Right atrium auricular region (tissue), 2 donors: ENCODE data around the gene SCP2. TPM values are rescaled to one million over a fixed set of nuclear protein-coding genes. Genes with fewer than 3 reads are reported as not detected.

Experiments
- DNase-seq: peaks from one replicate; pipeline ENCODE4 v3.0.0-alpha.2; 2019; ENCODE audit warnings: low spot score
- H3K27ac ChIP-seq, 2 donors: fragments of 200-600 bp; sonication (generic); 1 replicate in 1 of 2; 2 replicates in 1 of 2; pipeline ENCODE4 v1.5.1; 2016 to 2019
- H3K27me3 ChIP-seq, 2 donors: fragments of 200-600 bp; sonication (generic); one replicate each; pipeline versions ENCODE4 v1.5.1 to v1.6.0; 2017 to 2019
- H3K36me3 ChIP-seq: fragments of 200-600 bp; sonication (generic); one replicate; pipeline ENCODE4 v1.5.1; 2016
- H3K4me1 ChIP-seq, 2 donors: fragments of 200-600 bp; sonication (generic); one replicate each; pipeline versions ENCODE4 v1.5.1 to v1.6.0; 2017 to 2019
- H3K4me3 ChIP-seq, 2 donors: fragments of 200-600 bp; sonication (generic); 1 replicate in 1 of 2; 2 replicates in 1 of 2; pipeline ENCODE4 v1.5.1; 2017 to 2019; ENCODE audit warnings: mild to moderate bottlenecking in 1 of 2, moderate library complexity in 1 of 2
- H3K9me3 ChIP-seq, 2 donors: fragments of 200-600 bp; sonication (generic); one replicate each; pipeline ENCODE4 v1.5.1; 2019
- total RNA-seq, 2 donors: library from RNA; depleted of rRNA; stranded (reverse); fragments of >200 nt; gene quantifications; one replicate each; pipeline ENCODE4 v1.1.0, GENCODE V29; 2016
- TF ChIP-seq, protein P1 (sequence below), 2 donors: fragments of 200-600 bp; sonication (generic); IDR thresholded peaks; one replicate each; pipeline ENCODE4 v1.5.1; 2019; ENCODE audit warnings: antibody characterized with exemption in 2 of 2

Gene SCP2
- total RNA-seq, 2 donors from 2014 or later = 67.1 to 163 TPM

DNA sequence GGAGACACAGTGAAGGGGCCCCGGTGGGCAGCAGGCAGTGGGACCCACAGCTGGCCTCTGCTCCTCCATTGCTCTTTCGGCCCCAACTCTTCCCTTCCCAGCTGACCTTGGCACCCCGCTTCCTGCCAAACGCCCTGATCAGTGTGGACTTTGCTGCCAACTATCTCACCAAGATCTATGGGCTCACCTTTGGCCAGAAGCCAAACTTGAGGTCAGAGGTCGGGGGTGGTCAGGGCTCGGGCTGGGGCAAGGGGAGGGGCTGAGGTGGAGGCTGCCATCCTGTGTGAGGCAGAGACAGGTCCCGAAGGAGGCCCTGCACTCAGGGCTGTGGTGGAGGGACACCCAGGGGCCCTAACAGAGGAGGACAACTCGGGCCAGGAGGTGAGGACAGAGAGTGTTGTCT is 148.7 kb downstream of the SCP2 start:
- Histone ChIP-seq H3K27me3 (no peaks in the 10 kb centered on the region), H3K4me3 (no peak overlapping the region), H3K9me3 (no peaks in the 10 kb centered on the region), H3K4me1 (no peaks in the 10 kb centered on the region), H3K36me3 (peaks cover 4% of the 10 kb centered on the region), H3K27ac (no peak overlapping the region)
- TF ChIP-seq, protein P1, sequence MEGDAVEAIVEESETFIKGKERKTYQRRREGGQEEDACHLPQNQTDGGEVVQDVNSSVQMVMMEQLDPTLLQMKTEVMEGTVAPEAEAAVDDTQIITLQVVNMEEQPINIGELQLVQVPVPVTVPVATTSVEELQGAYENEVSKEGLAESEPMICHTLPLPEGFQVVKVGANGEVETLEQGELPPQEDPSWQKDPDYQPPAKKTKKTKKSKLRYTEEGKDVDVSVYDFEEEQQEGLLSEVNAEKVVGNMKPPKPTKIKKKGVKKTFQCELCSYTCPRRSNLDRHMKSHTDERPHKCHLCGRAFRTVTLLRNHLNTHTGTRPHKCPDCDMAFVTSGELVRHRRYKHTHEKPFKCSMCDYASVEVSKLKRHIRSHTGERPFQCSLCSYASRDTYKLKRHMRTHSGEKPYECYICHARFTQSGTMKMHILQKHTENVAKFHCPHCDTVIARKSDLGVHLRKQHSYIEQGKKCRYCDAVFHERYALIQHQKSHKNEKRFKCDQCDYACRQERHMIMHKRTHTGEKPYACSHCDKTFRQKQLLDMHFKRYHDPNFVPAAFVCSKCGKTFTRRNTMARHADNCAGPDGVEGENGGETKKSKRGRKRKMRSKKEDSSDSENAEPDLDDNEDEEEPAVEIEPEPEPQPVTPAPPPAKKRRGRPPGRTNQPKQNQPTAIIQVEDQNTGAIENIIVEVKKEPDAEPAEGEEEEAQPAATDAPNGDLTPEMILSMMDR (IDR thresholded peaks at IDR 0.05) = no peak
- DNase-seq = no peak

DNA sequence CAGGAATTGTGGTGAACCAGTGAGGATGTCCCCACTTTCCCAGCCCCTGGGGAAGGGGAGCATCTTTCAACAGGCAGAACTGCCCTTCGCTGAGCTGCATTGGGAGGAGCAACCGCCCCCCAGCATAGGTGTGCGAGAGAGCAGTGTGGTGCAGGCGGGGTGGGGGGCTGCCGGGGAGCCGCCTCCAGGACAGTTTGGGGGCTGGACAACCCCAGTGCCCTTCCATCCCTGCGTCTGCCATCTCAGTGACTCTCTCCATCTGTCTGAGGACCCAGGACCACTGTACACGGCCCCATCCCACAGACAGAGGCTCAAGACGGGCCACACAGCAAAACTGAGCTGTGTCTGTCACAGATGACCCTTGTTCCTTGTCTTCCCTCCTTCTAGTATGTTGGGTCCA is 149.1 kb downstream of the SCP2 start:
- H3K27ac ChIP-seq = no peak overlapping the region
- no peaks in the 10 kb centered on the region for H3K4me1 ChIP-seq
- H3K9me3 ChIP-seq = no peaks in the 10 kb centered on the region
- H3K4me3 ChIP-seq = no peak overlapping the region
- peaks cover 8% of the 10 kb centered on the region for H3K36me3 ChIP-seq
- no peaks in the 10 kb centered on the region for H3K27me3 ChIP-seq
- DNase-seq = no peak
- TF ChIP-seq, protein P1 (IDR thresholded peaks at IDR 0.05) = no peak

DNA sequence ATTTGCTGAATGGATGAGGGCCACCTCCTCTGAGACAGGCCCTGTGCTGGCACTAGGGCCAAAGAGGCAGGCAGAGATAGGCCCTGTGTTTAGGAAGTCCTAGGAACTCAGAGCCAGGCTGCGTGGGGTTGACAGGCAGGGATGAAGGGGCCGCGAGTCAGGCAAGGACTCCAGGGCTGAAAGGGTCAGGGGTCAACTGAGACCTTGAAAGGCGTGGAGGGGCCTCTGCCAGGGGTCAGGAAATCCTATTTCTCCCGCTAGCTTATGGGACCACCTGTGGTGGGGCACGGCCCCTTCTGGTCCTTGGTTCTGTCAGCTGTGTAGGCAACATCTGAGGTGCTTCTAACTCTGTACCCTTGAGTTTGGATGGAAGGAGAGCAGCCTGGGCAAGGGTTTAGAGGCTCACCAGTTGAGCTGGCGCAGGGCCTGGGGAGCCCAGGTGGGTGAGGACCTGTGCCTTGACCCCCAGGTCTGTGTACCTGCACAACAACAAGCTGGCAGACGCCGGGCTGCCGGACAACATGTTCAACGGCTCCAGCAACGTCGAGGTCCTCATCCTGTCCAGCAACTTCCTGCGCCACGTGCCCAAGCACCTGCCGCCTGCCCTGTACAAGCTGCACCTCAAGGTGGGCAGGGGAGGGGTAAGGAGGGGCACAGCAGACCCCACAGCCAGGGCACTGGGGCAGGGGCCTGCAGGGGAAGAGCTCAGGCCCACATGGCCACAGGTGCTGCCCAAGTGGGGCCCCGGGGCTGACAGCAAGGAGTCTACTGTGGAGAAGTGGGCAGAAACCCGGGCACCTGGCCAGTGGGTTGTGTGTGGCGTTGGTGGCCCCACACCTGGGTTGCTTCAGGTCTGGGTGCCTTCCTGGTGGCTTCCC is 149.9 kb downstream of the SCP2 start:
- Histone ChIP-seq H3K9me3 (no peaks in the 10 kb centered on the region), H3K4me3 (no peak overlapping the region), H3K4me1 (no peaks in the 10 kb centered on the region), H3K27ac (no peak overlapping the region), H3K36me3 (peaks cover 16% of the 10 kb centered on the region), H3K27me3 (no peaks in the 10 kb centered on the region)
- DNase-seq = no peak
- TF ChIP-seq, protein P1 (IDR thresholded peaks at IDR 0.05) = no peak

DNA sequence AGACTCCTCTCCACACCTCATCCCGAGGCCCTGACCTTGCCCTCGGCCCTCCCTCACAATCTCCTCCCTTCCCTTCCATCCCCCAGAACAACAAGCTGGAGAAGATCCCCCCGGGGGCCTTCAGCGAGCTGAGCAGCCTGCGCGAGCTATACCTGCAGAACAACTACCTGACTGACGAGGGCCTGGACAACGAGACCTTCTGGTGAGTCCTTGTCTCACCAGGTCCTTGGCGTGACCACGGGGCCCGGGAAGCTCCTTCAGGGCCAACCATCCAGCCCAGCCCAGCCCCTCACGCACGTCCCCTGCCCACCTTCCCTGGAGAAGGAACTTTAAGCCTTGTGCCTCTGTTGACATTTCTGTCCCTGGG is 150.5 kb downstream of the SCP2 start:
- Histone ChIP-seq H3K36me3 (peaks cover 21% of the 10 kb centered on the region), H3K4me3 (no peak overlapping the region), H3K27me3 (no peaks in the 10 kb centered on the region), H3K9me3 (no peaks in the 10 kb centered on the region), H3K27ac (no peak overlapping the region), H3K4me1 (no peaks in the 10 kb centered on the region)
- no peak for DNase-seq
- TF ChIP-seq, protein P1 (IDR thresholded peaks at IDR 0.05) = no peak

DNA sequence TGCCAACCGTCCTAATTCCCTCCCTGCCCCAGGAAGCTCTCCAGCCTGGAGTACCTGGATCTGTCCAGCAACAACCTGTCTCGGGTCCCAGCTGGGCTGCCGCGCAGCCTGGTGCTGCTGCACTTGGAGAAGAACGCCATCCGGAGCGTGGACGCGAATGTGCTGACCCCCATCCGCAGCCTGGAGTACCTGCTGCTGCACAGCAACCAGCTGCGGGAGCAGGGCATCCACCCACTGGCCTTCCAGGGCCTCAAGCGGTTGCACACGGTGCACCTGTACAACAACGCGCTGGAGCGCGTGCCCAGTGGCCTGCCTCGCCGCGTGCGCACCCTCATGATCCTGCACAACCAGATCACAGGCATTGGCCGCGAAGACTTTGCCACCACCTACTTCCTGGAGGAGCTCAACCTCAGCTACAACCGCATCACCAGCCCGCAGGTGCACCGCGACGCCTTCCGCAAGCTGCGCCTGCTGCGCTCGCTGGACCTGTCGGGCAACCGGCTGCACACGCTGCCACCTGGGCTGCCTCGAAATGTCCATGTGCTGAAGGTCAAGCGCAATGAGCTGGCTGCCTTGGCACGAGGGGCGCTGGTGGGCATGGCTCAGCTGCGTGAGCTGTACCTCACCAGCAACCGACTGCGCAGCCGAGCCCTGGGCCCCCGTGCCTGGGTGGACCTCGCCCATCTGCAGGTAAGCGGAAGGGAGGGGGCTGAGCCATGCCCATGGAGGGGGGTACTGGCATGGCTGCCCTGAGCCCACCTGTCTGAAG is 151.4 kb downstream of the SCP2 start:
- Histone ChIP-seq H3K9me3 (no peaks in the 10 kb centered on the region), H3K4me1 (no peaks in the 10 kb centered on the region), H3K36me3 (peaks cover 21% of the 10 kb centered on the region), H3K27me3 (no peaks in the 10 kb centered on the region), H3K27ac (no peak overlapping the region), H3K4me3 (no peak overlapping the region)
- TF ChIP-seq, protein P1 (IDR thresholded peaks at IDR 0.05) = no peak
- no peak for DNase-seq
